IMR-90 (cell line): ENCODE data around the gene KLHL6. TPM values are rescaled to one million over a fixed set of nuclear protein-coding genes. Genes with fewer than 3 reads are reported as not detected.

Source experiments
- ATAC-seq: fragments of 200-7000 bp; cut with Tn5 transposase; 2 replicates; pipeline ENCODE4 v1.9.1; 2020; ENCODE audit warnings: low read depth, mild to moderate bottlenecking, moderate library complexity
- BruUV-seq: library from RNA; stranded (reverse); fragments of 400-500 nt; replicated peaks from 2 replicates; lab custom pipeline; 2021; lab: Mats Ljungman, UMichigan
- CTCF ChIA-PET: fragments of 300-600 bp; formaldehyde crosslinking; extraction: SDS; loops from one replicate; lab custom pipeline; 2021; ENCODE audit warnings: antibody characterized with exemption; lab: Yijun Ruan, JAX
- POLR2A ChIA-PET: fragments of 300-600 bp; sonication (Branson Sonifier 250); formaldehyde crosslinking; loops from one replicate; lab custom pipeline; 2022; ENCODE audit warnings: antibody characterized with exemption; ENCODE audit not compliant: unreplicated experiment; lab: Charles Lee
- DNase-seq: peaks from one replicate; pipeline ENCODE4 v3.0.0; 2013
- H2AFZ ChIP-seq: replicated peaks from 2 replicates; pipeline ENCODE3; 2013; ENCODE audit warnings: low read length, mild to moderate bottlenecking; ENCODE audit not compliant: poor library complexity
- H2AK5ac ChIP-seq: 2 replicates; pipeline ENCODE4 v1.6.1; 2013; ENCODE audit warnings: low read depth, low read length, inconsistent platforms
- H2AK9ac ChIP-seq: replicated peaks from 2 replicates; pipeline ENCODE3; 2013; ENCODE audit warnings: mild to moderate bottlenecking, low read depth, low read length, moderate library complexity; ENCODE audit not compliant: poor library complexity
- H2BK120ac ChIP-seq: 2 replicates; pipeline ENCODE4 v1.6.1; 2013; ENCODE audit warnings: low read depth, low read length, inconsistent platforms
- H2BK15ac ChIP-seq: 3 replicates; pipeline ENCODE4 v1.6.1; 2013; ENCODE audit warnings: low read depth, low read length, inconsistent platforms
- H2BK20ac ChIP-seq: 2 replicates; pipeline ENCODE4 v1.6.1; 2013; ENCODE audit warnings: low read depth, mild to moderate bottlenecking, inconsistent platforms, low read length, moderate library complexity
- H2BK5ac ChIP-seq: 2 replicates; pipeline ENCODE4 v1.6.1; 2013; ENCODE audit warnings: mild to moderate bottlenecking, low read depth, low read length, inconsistent platforms; ENCODE audit not compliant: poor library complexity, severe bottlenecking
- H3K14ac ChIP-seq: replicated peaks from 2 replicates; pipeline ENCODE4 v1.6.1; 2013; ENCODE audit warnings: low read depth, low read length, inconsistent platforms
- H3K18ac ChIP-seq: 2 replicates; pipeline ENCODE4 v1.6.1; 2013; ENCODE audit warnings: low read depth, low read length, control low read depth
- H3K23ac ChIP-seq: 2 replicates; pipeline ENCODE4 v1.6.1; 2013; ENCODE audit warnings: low read depth, low read length, inconsistent platforms
- H3K27ac ChIP-seq: 2 replicates; pipeline ENCODE4 v1.5.1; 2013; ENCODE audit warnings: mild to moderate bottlenecking, control low read depth, low read length; ENCODE audit not compliant: insufficient read depth
- H3K27me3 ChIP-seq: 2 replicates; pipeline ENCODE4 v1.6.1; 2013; ENCODE audit warnings: low read length; ENCODE audit not compliant: control insufficient read depth, insufficient read depth
- H3K36me3 ChIP-seq: 2 replicates; pipeline ENCODE4 v1.6.1; 2013; ENCODE audit warnings: low read length, mixed read lengths; ENCODE audit not compliant: control insufficient read depth, insufficient read depth
- H3K4ac ChIP-seq: 2 replicates; pipeline ENCODE4 v1.6.1; 2013; ENCODE audit warnings: low read depth, low read length, inconsistent platforms
- H3K4me1 ChIP-seq: 2 replicates; pipeline ENCODE4 v1.6.1; 2013; ENCODE audit warnings: low read length, mixed read lengths; ENCODE audit not compliant: control insufficient read depth, insufficient read depth
- H3K4me2 ChIP-seq: 2 replicates; pipeline ENCODE4 v1.6.1; 2013; ENCODE audit warnings: low read depth, mild to moderate bottlenecking, control low read depth, low read length, moderate library complexity
- H3K4me3 ChIP-seq: 2 replicates; pipeline ENCODE4 v1.5.1; 2013; ENCODE audit warnings: low read depth, mild to moderate bottlenecking, control low read depth, low read length, moderate library complexity; ENCODE audit not compliant: insufficient read depth
- H3K56ac ChIP-seq: 2 replicates; pipeline ENCODE4 v1.6.1; 2013; ENCODE audit warnings: low read length, inconsistent platforms; ENCODE audit not compliant: insufficient read depth; ENCODE audit errors: extremely low read depth
- H3K79me1 ChIP-seq, 2 experiments: 2 replicates each; pipeline ENCODE4 v1.6.1; 2013; ENCODE audit warnings: low read length in 2 of 2, inconsistent platforms in 1 of 2, low read depth in 1 of 2
- H3K9ac ChIP-seq: 2 replicates; pipeline ENCODE4 v1.6.1; 2013; ENCODE audit warnings: low read depth, low read length, control low read depth
- H3K9me1 ChIP-seq: 2 replicates; pipeline ENCODE4 v1.6.1; 2013; ENCODE audit warnings: low read length, inconsistent platforms; ENCODE audit not compliant: insufficient read depth
- H3K9me3 ChIP-seq: 2 replicates; pipeline ENCODE4 v1.6.1; 2013; ENCODE audit warnings: low read length; ENCODE audit not compliant: control insufficient read depth, insufficient read depth
- H4K20me1 ChIP-seq: 2 replicates; pipeline ENCODE4 v1.6.1; 2013; ENCODE audit warnings: low read length, inconsistent platforms; ENCODE audit not compliant: insufficient read depth
- H4K5ac ChIP-seq: 2 replicates; pipeline ENCODE4 v1.6.1; 2013; ENCODE audit warnings: mild to moderate bottlenecking, low read depth, low read length, control low read depth
- H4K8ac ChIP-seq, 2 experiments: 2 replicates each; pipeline ENCODE4 v1.6.1; 2013; ENCODE audit warnings: low read depth in 2 of 2, low read length in 2 of 2, control low read depth in 1 of 2, inconsistent platforms in 1 of 2
- H4K91ac ChIP-seq: 2 replicates; pipeline ENCODE4 v1.6.1; 2013; ENCODE audit warnings: low read depth, low read length, inconsistent platforms; ENCODE audit not compliant: insufficient read depth
- BHLHE40 ChIP-seq: fragments of 150-350 bp; IDR thresholded peaks from 2 replicates; pipeline ENCODE4 v1.6.1; 2016; ENCODE audit warnings: mild to moderate bottlenecking, low read depth, low read length
- CEBPB ChIP-seq: IDR thresholded peaks from 2 replicates; pipeline ENCODE4 v1.6.1; 2012; ENCODE audit warnings: low read depth, low read length, improper control_type of control experiment
- CHD1 ChIP-seq: IDR thresholded peaks from 2 replicates; pipeline ENCODE4 v1.6.1; 2012; ENCODE audit warnings: low read depth, low read length, improper control_type of control experiment
- FOS ChIP-seq: fragments of 150-350 bp; IDR thresholded peaks from 2 replicates; pipeline ENCODE4 v1.6.1; 2016; ENCODE audit warnings: low read depth, low read length
- MAFK ChIP-seq: IDR thresholded peaks from 2 replicates; pipeline ENCODE4 v1.6.1; 2012; ENCODE audit warnings: low read depth, low read length, improper control_type of control experiment
- MAZ ChIP-seq: IDR thresholded peaks from 2 replicates; pipeline ENCODE4 v1.6.1; 2012; ENCODE audit warnings: low read depth, mild to moderate bottlenecking, low read length, improper control_type of control experiment, moderate library complexity, borderline replicate concordance
- MXI1 ChIP-seq: IDR thresholded peaks from 2 replicates; pipeline ENCODE4 v1.6.1; 2012; ENCODE audit warnings: low read depth, mild to moderate bottlenecking, low read length, moderate library complexity, borderline replicate concordance
- NFE2L2 ChIP-seq: fragments of 150-350 bp; IDR thresholded peaks from 2 replicates; pipeline ENCODE4 v1.6.1; 2016; ENCODE audit warnings: low read depth, mild to moderate bottlenecking, low read length
- POLR2A ChIP-seq: IDR thresholded peaks from 2 replicates; pipeline ENCODE4 v1.6.1; 2012; ENCODE audit warnings: mild to moderate bottlenecking, low read depth, low read length
- RAD21 ChIP-seq: IDR thresholded peaks from 2 replicates; pipeline ENCODE4 v1.6.1; 2012; ENCODE audit warnings: low read length, improper control_type of control experiment
- RCOR1 ChIP-seq: IDR thresholded peaks from 2 replicates; pipeline ENCODE4 v1.6.1; 2012; ENCODE audit warnings: mild to moderate bottlenecking, low read length, improper control_type of control experiment; ENCODE audit not compliant: insufficient replicate concordance
- RFX5 ChIP-seq: IDR thresholded peaks from 2 replicates; pipeline ENCODE4 v1.8.0; 2012; ENCODE audit warnings: low read depth, mild to moderate bottlenecking, low read length, moderate library complexity
- SMC3 ChIP-seq: fragments of 150-350 bp; IDR thresholded peaks from 2 replicates; pipeline ENCODE4 v1.6.1; 2016; ENCODE audit warnings: low read depth, mild to moderate bottlenecking, antibody characterized with exemption, low read length, moderate library complexity
- WGBS, 2 experiments: methylation state at CpG; one replicate each; pipeline versions ENCODE4 v1.1.5 to v1.1.7; 2013; ENCODE audit warnings: missing lambda C conversion rate in 2 of 2; ENCODE audit not compliant: insufficient read length in 1 of 2; ENCODE audit errors: extremely low coverage in 2 of 2; 5-methylcytosine and 5-hydroxymethylcytosine counted together
- dilution Hi-C: fragments of 300-500 bp; cut with HindIII; formaldehyde crosslinking; loops from one replicate; pipeline ENCODE4 v1.14.3; 2018; ENCODE audit warnings: low sequenced_read_pairs; ENCODE audit not compliant: unreplicated experiment
- in situ Hi-C: fragments of 300-500 bp; cut with MboI; formaldehyde crosslinking; loops from 3 replicates; pipeline ENCODE4 v1.14.3; 2019; ENCODE audit warnings: low sequenced_read_pairs, inconsistent platforms, mixed read lengths
- intact Hi-C: fragments of 100-400 bp; cut with micrococcal nuclease; formaldehyde crosslinking; loops from 2 replicates; pipeline ENCODE4 v1.10.0; 2022
- polyA plus RNA-seq, 3 experiments: library from polyadenylated mRNA; depleted of rRNA; stranded (reverse); fragments of >200 nt; gene quantifications; 2 replicates each; pipeline ENCODE4 v1.2.3, GENCODE V29; 2012; ENCODE audit warnings: low replicate concordance in 1 of 3
- total RNA-seq: library from RNA; depleted of rRNA; stranded (reverse); fragments of >200 nt; gene quantifications from 2 replicates; pipeline ENCODE4 v1.2.3, GENCODE V29; 2012
- TF ChIP-seq, protein P1 (sequence below): fragments of 150-350 bp; IDR thresholded peaks from 2 replicates; pipeline ENCODE4 v1.6.1; 2016; ENCODE audit warnings: low read depth, mild to moderate bottlenecking, low read length, moderate library complexity, borderline replicate concordance
- TF ChIP-seq, protein P2 (sequence below): conservative IDR thresholded peaks from 2 replicates; pipeline ENCODE4 v1.5.1; 2012; ENCODE audit warnings: mild to moderate bottlenecking, low read depth, low read length, improper control_type of control experiment
- TF ChIP-seq, protein P3 (sequence below): fragments of 150-350 bp; IDR thresholded peaks from 2 replicates; pipeline ENCODE4 v1.6.1; 2017; ENCODE audit warnings: mild to moderate bottlenecking, antibody characterized with exemption, low read length, low read depth

Gene KLHL6
- total and polyA plus RNA-seq, 2 of the 4 experiments (the other 2 are of a cell fraction), result not detected

DNA sequence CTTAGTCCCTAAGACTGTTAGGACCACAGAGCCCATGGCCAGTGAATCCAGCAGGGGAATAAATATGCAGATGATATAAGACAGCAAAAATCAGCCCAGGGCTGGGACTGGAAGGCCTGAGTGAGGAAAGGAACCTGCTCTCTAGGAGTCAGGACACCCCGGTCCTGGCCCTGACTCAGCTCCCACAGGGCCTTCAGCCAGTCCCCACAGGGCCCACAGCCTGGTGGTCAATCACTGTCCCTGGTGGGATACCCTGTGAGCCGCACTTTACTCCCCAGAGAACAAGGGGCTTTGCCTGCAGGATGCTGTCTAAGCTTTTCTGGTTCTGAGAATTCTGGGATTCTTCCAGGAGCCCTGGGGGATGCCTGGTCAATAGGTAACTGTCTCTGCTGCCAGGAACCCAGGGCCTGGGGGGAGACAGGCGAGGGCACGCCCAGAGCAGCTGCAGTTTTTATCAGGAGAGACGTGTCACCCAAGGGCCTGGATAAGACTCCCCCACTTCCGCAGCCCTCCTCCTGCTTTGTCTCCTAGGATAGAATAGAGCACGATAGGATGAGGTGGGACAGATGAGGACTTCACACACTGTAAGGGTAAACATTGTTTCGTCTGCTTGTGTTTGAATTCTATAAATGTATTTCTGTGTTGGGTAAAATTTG lies 77.6 kb downstream of the KLHL6 start:
- TF ChIP-seq RAD21 (no peak), BHLHE40 (no peak), MXI1 (no peak), POLR2A (no peak), FOS (no peak), MAZ (no peak), NFE2L2 (no peak), CHD1 (no peak), SMC3 (no peak), CEBPB (no peak), RCOR1 (no peak), MAFK (no peak), RFX5 (no peak)
- TF ChIP-seq, protein P1, sequence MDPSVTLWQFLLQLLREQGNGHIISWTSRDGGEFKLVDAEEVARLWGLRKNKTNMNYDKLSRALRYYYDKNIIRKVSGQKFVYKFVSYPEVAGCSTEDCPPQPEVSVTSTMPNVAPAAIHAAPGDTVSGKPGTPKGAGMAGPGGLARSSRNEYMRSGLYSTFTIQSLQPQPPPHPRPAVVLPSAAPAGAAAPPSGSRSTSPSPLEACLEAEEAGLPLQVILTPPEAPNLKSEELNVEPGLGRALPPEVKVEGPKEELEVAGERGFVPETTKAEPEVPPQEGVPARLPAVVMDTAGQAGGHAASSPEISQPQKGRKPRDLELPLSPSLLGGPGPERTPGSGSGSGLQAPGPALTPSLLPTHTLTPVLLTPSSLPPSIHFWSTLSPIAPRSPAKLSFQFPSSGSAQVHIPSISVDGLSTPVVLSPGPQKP, result no peak
- TF ChIP-seq, protein P2, sequence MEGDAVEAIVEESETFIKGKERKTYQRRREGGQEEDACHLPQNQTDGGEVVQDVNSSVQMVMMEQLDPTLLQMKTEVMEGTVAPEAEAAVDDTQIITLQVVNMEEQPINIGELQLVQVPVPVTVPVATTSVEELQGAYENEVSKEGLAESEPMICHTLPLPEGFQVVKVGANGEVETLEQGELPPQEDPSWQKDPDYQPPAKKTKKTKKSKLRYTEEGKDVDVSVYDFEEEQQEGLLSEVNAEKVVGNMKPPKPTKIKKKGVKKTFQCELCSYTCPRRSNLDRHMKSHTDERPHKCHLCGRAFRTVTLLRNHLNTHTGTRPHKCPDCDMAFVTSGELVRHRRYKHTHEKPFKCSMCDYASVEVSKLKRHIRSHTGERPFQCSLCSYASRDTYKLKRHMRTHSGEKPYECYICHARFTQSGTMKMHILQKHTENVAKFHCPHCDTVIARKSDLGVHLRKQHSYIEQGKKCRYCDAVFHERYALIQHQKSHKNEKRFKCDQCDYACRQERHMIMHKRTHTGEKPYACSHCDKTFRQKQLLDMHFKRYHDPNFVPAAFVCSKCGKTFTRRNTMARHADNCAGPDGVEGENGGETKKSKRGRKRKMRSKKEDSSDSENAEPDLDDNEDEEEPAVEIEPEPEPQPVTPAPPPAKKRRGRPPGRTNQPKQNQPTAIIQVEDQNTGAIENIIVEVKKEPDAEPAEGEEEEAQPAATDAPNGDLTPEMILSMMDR, result no peak
- TF ChIP-seq, protein P3, sequence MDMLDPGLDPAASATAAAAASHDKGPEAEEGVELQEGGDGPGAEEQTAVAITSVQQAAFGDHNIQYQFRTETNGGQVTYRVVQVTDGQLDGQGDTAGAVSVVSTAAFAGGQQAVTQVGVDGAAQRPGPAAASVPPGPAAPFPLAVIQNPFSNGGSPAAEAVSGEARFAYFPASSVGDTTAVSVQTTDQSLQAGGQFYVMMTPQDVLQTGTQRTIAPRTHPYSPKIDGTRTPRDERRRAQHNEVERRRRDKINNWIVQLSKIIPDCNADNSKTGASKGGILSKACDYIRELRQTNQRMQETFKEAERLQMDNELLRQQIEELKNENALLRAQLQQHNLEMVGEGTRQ, result no peak
- no TSS peak for BruUV-seq
- Histone ChIP-seq H3K4me1 (no peaks in the 10 kb centered on the region), H3K27ac (no peak overlapping the region), H4K91ac (no peak overlapping the region), H3K4ac (no peak overlapping the region), H4K8ac (no peak overlapping the region), H3K56ac (no peak overlapping the region), H3K36me3 (no peaks in the 10 kb centered on the region), H4K5ac (no peak overlapping the region), H3K9me1 (no peaks in the 10 kb centered on the region), H3K4me3 (no peak overlapping the region), H3K9ac (no peak overlapping the region), H2BK120ac (no peak overlapping the region), H3K79me1 (no peaks in the 10 kb centered on the region), H3K18ac (no peak overlapping the region), H3K9me3 (no peaks in the 10 kb centered on the region), H2AK9ac (no peak overlapping the region), H2BK5ac (no peak overlapping the region), H3K27me3 (peaks cover 13% of the 10 kb centered on the region), H3K14ac (no peak overlapping the region), H3K23ac (no peak overlapping the region), H2AFZ (no peak overlapping the region), H3K4me2 (no peak overlapping the region), H2AK5ac (no peak overlapping the region), H2BK20ac (no peak overlapping the region), H2BK15ac (no peak overlapping the region), H4K20me1 (no peaks in the 10 kb centered on the region)
- dilution Hi-C loops (no loop called here), intact Hi-C loops (no loop called here), in situ Hi-C loops (no loop called here)
- ATAC-seq (no peak), DNase-seq (no peak)
- WGBS, 2 experiments, result 50% methylated on average over 1 of the region's 8 CpGs; no CpG with 5 or more reads in 1 of the 2 experiments
- POLR2A ChIA-PET, result no interaction called here
- CTCF ChIA-PET, result interaction anchor here (0.6 kb wide), 2 partner anchors 8 to 45 kb away, joined by 4 read pairs; no protein-coding TSS in a partner anchor
